Measurements from ENCODE around the gene PACC1.
"Not testable (repeated sequence)": the region's sequence is repeated elsewhere in the genome, so short reads cannot be mapped to it uniquely, and the experiment has no call there.

Gene PACC1

DNA sequence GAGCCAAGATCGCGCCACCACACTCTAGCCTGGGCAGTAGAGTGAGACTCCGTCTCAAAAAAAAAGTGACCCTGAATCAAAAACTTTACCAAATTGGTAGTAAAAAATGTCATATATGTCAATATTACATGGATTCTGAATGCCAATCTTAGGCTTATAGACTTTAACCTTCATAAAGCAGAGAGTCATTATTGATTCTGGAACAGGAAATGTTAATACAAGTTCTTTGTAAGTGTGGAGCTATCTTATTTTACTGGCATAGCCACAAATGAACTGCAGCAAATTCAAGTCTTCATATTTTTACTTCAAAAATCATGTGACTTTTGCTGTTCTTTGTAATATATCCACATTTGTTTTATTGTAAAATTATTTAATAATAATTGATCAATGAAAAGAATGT lies 88.1 kb downstream of the PACC1 start:
- no peak for DNase-seq

DNA sequence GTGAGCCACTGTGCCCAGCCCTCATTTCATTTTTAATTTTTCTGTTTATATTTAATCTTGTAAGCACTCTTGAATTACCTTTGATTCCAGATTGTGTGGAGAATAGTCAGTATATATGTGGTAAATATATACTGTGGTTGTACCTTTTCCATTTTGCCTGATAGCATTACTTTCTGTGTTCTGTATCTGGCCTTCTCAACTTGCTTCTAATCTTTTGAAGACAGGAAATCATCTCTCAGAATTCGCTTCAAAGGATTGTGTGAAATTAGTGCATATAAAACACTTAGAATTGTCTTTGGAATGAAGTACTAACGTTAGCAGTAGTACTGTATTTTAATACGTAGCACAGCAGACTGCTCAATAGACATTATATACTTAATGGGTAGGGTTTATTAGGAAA lies 91.6 kb downstream of the PACC1 start:
- DNase-seq = no peak

DNA sequence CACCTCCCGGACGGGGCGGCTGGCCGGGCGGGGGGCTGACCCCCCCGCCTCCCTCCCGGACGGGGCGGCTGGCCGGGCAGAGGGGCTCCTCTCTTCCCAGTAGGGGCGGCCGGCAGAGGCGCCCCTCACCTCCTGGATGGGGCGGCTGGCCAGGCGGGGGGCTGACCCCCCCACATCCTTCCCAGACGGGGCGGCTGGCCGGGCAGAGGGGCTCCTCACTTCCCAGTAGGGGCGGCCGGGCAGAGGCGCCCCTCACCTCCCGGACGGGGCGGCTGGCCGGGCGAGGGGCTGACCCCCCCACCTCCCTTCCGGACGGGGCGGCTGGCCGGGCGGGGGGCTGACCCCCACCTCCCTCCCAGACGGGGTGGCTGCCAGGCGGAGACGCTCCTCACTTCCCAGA lies 93.7 kb downstream of the PACC1 start:
- DNase-seq = not testable (repeated sequence)

DNA sequence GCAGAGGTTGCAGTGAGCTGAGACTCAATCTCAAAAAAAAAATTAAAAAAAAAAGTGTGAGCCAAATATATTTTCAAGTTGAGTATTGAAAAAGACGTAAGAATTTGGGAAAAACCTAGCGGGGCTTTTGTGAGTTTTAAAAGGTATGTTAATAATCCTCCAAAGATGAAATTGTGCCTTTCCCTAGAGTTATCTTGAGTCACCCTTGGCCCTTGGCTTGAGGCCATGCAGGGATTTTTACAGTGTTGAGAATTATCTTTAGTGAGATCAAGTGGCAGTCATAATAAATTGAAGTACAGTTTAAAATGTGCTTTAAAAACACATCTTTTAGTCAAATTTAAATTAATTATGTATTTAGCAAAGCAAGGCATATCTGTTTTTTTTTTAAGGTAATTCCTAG lies 96.8 kb downstream of the PACC1 start:
- DNase-seq = no peak

DNA sequence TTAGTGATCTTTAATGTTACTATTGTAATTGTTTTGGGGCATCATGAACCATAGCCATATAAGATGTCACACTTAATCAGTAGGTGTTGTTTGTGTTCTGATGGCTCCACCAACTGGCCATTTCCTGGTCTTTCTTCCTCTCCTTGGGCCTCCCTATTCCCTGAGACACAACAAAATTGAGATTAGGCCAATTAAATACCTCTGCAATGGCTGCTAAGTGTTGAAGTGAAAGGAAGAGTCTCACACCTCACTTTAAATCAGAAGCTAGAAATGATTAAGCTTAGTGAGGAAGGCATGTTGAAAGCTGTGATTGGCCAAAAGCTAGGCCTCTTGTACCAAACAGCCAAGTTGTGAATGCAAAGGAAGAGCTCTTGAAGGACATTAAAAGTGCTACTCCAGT lies 98.8 kb downstream of the PACC1 start:
- no peak for DNase-seq

DNA sequence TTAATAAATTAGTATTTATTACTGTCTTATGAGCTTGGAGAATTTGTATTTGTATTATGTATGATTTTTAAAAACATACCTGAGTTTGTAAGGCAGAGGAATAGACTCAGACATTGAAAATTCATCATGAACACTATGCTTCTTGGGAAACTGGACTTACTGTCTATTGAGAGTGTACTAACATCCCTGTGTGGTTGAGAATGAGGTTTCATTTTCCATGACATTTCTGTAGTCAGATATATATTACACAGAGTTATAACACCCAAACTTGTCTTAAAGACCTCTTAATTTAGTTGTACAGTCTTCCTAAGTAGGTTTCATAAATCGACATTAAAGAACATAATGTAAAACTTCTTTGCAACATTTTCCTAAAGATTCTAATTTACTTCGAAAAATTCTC lies 99.5 kb downstream of the PACC1 start:
- no peak for DNase-seq
